ENCODE measurements around the gene P3H3. TPM values are rescaled to one million over a fixed set of nuclear protein-coding genes. Genes with fewer than 3 reads are reported as not detected.

The P3H3 gene
- polyA plus RNA-seq, 1 experiment: 45.5 TPM

DNA sequence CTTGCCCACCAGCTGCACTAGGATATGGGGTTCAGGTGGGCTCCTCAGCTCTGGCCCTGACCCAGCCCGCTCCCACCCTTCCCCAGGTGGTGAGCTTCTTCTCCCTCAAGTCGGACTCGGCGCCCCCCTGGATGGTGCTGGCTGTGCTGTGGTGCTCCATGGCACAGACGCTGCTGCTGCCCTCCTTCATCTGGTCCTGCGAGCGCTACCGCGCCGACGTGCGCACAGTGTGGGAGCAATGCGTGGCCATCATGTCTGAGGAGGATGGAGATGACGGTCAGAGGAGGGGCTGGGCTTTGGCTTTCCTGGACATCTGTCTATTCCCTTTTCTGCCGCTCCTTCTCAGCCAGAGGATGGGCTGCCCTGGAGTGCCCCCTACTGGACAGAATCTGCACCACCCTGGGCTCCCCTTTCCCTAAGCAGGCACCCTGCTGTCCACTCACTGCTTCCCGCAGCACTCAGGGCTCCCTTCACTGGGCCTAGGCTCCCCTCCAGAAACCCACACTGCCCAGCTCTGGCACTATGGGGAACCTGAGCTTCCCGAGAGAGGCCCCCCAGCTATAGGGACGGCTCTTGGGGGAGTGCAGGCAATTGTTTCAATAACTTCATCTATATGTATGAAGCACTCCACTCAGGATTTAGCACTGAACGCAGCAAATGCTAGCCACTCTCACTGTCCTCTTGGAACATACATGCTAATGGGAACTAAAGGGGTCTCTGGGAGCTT is 2.6 kb upstream of the P3H3 start:
- Histone ChIP-seq H3K4me3 (ENCODE audit: low read depth, low read length) (peak overlapping the region; percentile 36), H3K27ac (ENCODE audit: low read depth, low read length) (no peak overlapping the region), H3K9me3 (ENCODE audit: control insufficient read depth, insufficient read depth, low read length) (no peaks in the 10 kb centered on the region; the same call in 1 of the 2 replicates), H3K27me3 (ENCODE audit: control insufficient read depth, insufficient read depth, low read length) (no peaks in the 10 kb centered on the region)
- DNase-seq (ENCODE audit: low read depth, low spot score): peak; percentile 60
- TF ChIP-seq, protein P1, sequence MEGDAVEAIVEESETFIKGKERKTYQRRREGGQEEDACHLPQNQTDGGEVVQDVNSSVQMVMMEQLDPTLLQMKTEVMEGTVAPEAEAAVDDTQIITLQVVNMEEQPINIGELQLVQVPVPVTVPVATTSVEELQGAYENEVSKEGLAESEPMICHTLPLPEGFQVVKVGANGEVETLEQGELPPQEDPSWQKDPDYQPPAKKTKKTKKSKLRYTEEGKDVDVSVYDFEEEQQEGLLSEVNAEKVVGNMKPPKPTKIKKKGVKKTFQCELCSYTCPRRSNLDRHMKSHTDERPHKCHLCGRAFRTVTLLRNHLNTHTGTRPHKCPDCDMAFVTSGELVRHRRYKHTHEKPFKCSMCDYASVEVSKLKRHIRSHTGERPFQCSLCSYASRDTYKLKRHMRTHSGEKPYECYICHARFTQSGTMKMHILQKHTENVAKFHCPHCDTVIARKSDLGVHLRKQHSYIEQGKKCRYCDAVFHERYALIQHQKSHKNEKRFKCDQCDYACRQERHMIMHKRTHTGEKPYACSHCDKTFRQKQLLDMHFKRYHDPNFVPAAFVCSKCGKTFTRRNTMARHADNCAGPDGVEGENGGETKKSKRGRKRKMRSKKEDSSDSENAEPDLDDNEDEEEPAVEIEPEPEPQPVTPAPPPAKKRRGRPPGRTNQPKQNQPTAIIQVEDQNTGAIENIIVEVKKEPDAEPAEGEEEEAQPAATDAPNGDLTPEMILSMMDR (IDR thresholded peaks at IDR 0.05; ENCODE audit: low read depth, low read length): peak; percentile 96
- ChIA-PET POLR2A (interaction anchor here (1.9 kb wide), 1 partner anchor 72 kb away, joined by 6 read pairs; the partner anchor contains the start of gene MLF2), CTCF (interaction anchor here (0.6 to 11.8 kb wide), 35 partner anchors 9 to 272 kb away, joined by 3 to 165 read pairs (median 4); partner anchors contain the start of genes CD4, COPS7A and MLF2)

DNA sequence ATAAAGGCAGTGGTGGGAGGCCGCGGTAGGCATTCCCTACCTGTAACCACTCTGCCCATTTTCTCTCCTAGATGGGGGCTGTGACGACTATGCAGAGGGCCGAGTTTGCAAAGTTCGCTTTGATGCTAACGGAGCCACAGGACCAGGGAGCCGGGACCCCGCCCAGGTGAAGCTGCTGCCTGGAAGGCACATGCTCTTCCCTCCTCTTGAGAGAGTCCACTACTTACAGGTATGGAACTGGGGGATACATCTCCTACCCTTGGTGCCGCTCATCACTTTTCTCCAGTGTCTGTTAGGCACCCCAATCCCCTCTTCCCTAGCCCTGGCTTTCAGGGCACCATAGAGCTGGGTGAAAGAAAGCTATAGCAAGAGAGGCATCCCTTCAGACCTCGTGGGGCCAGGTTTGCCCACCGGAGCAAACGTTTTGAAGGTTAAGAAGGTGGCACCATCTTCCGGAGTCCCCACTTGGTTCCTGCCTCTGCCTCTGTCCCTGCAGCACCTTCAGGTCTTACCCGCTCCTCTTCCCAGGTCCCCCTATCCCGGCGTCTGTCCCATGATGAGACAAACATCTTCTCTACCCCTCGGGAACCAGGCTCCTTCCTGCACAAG is 2.0 kb upstream of the P3H3 start:
- ChIA-PET POLR2A (interaction anchor here (1.9 to 3.6 kb wide), 2 partner anchors 73 kb away, joined by 6 to 26 read pairs; partner anchors contain the start of gene MLF2), CTCF (interaction anchor here (0.7 to 11.8 kb wide), 17 partner anchors 8 to 212 kb away, joined by 3 to 165 read pairs (median 4); partner anchors contain the start of genes COPS7A and MLF2)
- Histone ChIP-seq H3K9me3 (ENCODE audit: control insufficient read depth, insufficient read depth, low read length) (no peaks in the 10 kb centered on the region; the same call in 1 of the 2 replicates), H3K4me3 (ENCODE audit: low read depth, low read length) (no peak overlapping the region), H3K27ac (ENCODE audit: low read depth, low read length) (no peak overlapping the region), H3K27me3 (ENCODE audit: control insufficient read depth, insufficient read depth, low read length) (no peaks in the 10 kb centered on the region)
- DNase-seq (ENCODE audit: low read depth, low spot score): no peak
- TF ChIP-seq, protein P1 (IDR thresholded peaks at IDR 0.05; ENCODE audit: low read depth, low read length): no peak

DNA sequence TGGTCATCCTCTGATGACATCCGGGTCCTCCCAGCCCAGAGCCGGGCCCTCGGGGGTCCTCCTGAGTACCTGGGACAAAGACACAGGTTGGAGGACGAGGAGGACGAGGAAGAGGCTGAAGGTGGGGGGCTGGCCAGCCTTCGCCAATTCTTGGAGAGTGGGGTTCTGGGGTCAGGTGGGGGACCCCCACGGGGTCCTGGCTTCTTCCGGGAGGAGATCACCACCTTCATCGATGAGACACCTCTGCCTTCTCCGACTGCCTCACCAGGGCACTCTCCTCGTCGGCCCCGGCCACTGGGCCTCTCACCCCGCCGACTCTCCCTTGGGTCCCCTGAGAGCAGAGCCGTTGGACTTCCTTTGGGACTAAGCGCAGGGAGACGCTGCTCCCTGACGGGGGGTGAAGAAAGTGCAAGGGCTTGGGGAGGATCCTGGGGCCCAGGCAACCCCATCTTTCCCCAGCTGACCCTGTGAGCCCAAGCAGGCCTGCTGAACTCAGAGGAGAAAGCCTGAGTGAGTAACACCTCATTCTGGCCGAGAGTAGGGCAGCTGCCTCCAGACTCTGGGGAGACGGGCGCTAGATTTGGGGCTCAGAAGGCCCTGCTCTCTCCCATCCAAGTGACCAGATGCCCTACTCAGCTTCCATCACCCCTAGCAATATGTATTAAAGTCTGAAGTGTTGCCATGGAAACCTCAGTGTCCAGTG is 1.3 kb upstream of the P3H3 start:
- ChIA-PET POLR2A (interaction anchor here (0.5 to 3.6 kb wide), 4 partner anchors 60 to 293 kb away, joined by 4 to 26 read pairs (median 8); partner anchors contain the start of genes GAPDH, MLF2 and PTMS), CTCF (interaction anchor here (0.9 to 11.8 kb wide), 13 partner anchors 8 to 289 kb away, joined by 3 to 165 read pairs (median 4); partner anchors contain the start of gene MLF2)
- peak overlapping the region; percentile 65 for H3K27ac ChIP-seq (ENCODE audit: low read depth, low read length)
- TF ChIP-seq, protein P1 (IDR thresholded peaks at IDR 0.05; ENCODE audit: low read depth, low read length): no peak
- no peaks in the 10 kb centered on the region; the same call in 1 of the 2 replicates for H3K9me3 ChIP-seq (ENCODE audit: control insufficient read depth, insufficient read depth, low read length)
- no peaks in the 10 kb centered on the region for H3K27me3 ChIP-seq (ENCODE audit: control insufficient read depth, insufficient read depth, low read length)
- H3K4me3 ChIP-seq (ENCODE audit: low read depth, low read length): no peak overlapping the region
- DNase-seq (ENCODE audit: low read depth, low spot score): no peak

DNA sequence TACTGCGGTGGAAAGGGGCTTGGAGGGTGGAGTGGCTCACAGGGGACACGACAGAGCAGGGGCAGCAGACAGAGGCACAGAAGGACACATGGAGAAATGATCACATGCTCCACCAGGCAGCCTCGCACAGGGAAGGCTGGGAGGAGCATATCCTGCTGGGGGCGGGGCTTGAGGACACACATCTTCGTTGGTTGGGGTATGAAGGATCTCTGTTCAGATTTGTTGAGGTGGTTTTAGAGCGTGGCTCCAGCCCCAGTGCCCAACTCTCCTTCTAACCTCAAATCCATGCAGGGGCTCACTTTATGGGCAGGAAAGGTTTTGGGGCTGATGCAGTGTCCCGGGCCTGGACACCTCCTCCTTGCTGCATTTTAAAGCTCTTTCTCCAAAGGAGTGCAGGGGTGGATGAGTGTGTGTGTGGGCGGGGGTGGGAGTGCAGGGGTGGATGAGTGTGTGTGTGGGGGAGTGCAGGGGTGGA is 733 bp upstream of the P3H3 start:
- Histone ChIP-seq H3K9me3 (ENCODE audit: control insufficient read depth, insufficient read depth, low read length) (no peaks in the 10 kb centered on the region; the same call in 1 of the 2 replicates), H3K27ac (ENCODE audit: low read depth, low read length) (peak overlapping the region; percentile 65), H3K4me3 (ENCODE audit: low read depth, low read length) (peak overlapping the region; percentile 44), H3K27me3 (ENCODE audit: control insufficient read depth, insufficient read depth, low read length) (no peaks in the 10 kb centered on the region)
- TF ChIP-seq, protein P1 (IDR thresholded peaks at IDR 0.05; ENCODE audit: low read depth, low read length): no peak
- CTCF ChIA-PET: interaction anchor here (0.6 to 11.8 kb wide), 6 partner anchors 14 to 290 kb away, joined by 3 to 165 read pairs (median 4); partner anchors contain the start of gene MLF2
- POLR2A ChIA-PET: interaction anchor here (0.5 to 3.6 kb wide), 9 partner anchors 14 to 293 kb away, joined by 3 to 26 read pairs (median 4); partner anchors contain the start of genes CDCA3, GAPDH, GNB3 and MLF2
- peak; percentile 46 for DNase-seq (ENCODE audit: low read depth, low spot score)

Data from AG04450 (cell line).